Mesothelial cell of epicardium (in vitro differentiated cells): ENCODE data around the gene OSBPL1A. TPM values are rescaled to one million over a fixed set of nuclear protein-coding genes. Genes with fewer than 3 reads are reported as not detected.
A peak's percentile ranks its signal among the peaks of the same experiment; 100 is the strongest.

Source experiments
- DNase-seq, 2 experiments: peaks; one replicate each; pipeline ENCODE4 v3.0.0; 2021; ENCODE audit warnings: low spot score in 2 of 2; ENCODE audit not compliant: unreplicated experiment in 2 of 2
- H3K27ac Mint-ChIP-seq: 2 replicates; pipeline ENCODE4 v1.8.0; 2021; ENCODE audit warnings: mixed read lengths
- H3K27me3 Mint-ChIP-seq: 2 replicates; pipeline ENCODE4 v1.8.0; 2021; ENCODE audit warnings: low read depth, mixed read lengths
- H3K36me3 Mint-ChIP-seq: 2 replicates; pipeline ENCODE4 v1.8.0; 2021; ENCODE audit warnings: mixed read lengths
- H3K4me1 Mint-ChIP-seq: 2 replicates; pipeline ENCODE4 v1.8.0; 2021; ENCODE audit warnings: mixed read lengths
- H3K4me3 Mint-ChIP-seq: 2 replicates; pipeline ENCODE4 v1.8.0; 2021; ENCODE audit warnings: mild to moderate bottlenecking, moderate library complexity, mixed read lengths
- H3K9me3 Mint-ChIP-seq: 2 replicates; pipeline ENCODE4 v1.8.0; 2021; ENCODE audit warnings: mixed read lengths
- total RNA-seq: library from RNA; stranded (reverse); gene quantifications from 3 replicates; pipeline ENCODE4 v1.2.1, GENCODE V29; 2021
- TF ChIP-seq, protein P1 (sequence below): fragments of 200-600 bp; sonication (generic); IDR thresholded peaks from one replicate; pipeline ENCODE4 v1.5.0; 2021; ENCODE audit warnings: antibody characterized with exemption; ENCODE audit not compliant: unreplicated experiment

Gene OSBPL1A
- total RNA-seq, 1 donor from 2014 or later: 36.1 TPM

DNA sequence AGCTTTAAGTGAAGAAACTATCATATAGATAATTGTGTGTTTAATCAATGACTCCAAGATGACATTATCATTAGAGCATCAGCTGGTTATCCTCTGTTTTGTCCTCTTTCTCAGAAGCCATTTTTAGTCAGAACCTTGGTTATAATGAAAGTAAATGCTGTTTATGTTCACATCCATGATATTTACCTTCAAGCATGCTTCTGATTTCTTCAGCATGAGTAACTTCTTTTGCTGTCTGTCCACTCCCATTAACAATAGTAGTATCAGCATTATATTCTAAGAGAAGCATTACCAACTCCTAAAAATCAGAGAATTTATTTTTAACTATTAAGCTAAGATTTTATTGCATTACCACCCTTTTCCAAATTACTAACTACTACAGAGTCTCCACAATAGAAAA lies 56.3 kb downstream of the OSBPL1A start:
- H3K4me1 Mint-ChIP-seq: peaks cover 4% of the 10 kb centered on the region
- peaks cover 9% of the 10 kb centered on the region for H3K36me3 Mint-ChIP-seq
- TF ChIP-seq, protein P1, sequence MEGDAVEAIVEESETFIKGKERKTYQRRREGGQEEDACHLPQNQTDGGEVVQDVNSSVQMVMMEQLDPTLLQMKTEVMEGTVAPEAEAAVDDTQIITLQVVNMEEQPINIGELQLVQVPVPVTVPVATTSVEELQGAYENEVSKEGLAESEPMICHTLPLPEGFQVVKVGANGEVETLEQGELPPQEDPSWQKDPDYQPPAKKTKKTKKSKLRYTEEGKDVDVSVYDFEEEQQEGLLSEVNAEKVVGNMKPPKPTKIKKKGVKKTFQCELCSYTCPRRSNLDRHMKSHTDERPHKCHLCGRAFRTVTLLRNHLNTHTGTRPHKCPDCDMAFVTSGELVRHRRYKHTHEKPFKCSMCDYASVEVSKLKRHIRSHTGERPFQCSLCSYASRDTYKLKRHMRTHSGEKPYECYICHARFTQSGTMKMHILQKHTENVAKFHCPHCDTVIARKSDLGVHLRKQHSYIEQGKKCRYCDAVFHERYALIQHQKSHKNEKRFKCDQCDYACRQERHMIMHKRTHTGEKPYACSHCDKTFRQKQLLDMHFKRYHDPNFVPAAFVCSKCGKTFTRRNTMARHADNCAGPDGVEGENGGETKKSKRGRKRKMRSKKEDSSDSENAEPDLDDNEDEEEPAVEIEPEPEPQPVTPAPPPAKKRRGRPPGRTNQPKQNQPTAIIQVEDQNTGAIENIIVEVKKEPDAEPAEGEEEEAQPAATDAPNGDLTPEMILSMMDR: no peak
- H3K9me3 Mint-ChIP-seq: peaks cover 8% of the 10 kb centered on the region
- no peaks in the 10 kb centered on the region for H3K27me3 Mint-ChIP-seq
- H3K4me3 Mint-ChIP-seq: no peak overlapping the region
- no peak for DNase-seq
- no peak overlapping the region for H3K27ac Mint-ChIP-seq

DNA sequence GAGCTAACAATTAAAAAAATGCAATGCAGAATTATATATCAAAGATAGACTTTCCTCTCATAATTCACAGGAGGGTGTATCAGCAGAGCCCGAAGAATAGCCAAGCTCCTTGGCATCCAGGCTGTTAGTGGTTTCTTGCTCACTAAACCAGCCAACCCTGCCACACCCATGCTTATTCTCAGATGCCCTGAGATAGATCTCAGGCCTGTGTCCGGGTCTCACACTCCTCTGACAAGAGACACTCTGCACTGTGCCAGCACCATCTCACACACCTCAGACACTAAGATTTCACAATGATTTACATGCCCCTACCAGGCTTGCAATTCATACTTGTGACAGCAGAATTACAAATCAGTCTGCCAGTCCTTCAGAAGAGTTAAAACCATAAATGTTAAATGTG lies 64.5 kb downstream of the OSBPL1A start:
- Mint-ChIP-seq H3K27me3 (no peaks in the 10 kb centered on the region), H3K27ac (no peak overlapping the region), H3K9me3 (peaks cover 4% of the 10 kb centered on the region), H3K4me1 (no peaks in the 10 kb centered on the region), H3K36me3 (peaks cover 21% of the 10 kb centered on the region), H3K4me3 (no peak overlapping the region)
- TF ChIP-seq, protein P1: no peak
- DNase-seq: no peak

DNA sequence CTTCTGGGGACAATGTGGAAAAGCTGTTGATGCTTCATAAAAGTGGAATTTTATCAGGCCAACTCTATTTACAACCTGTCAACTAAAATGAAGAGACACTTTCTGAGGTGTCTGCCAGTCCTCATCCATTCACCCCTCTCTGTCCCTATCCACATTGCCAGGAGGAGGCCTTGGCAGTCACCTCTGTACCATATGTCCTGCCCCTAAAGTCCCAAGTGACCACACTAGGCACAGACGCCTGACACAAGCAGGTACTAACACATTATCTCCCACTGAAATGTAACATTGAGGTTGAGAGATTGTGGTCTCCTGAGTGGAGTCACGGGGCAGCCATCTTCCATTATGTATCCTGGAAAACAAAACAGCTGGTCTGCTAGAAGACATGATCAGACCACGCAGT lies 71.4 kb downstream of the OSBPL1A start:
- Mint-ChIP-seq H3K9me3 (no peaks in the 10 kb centered on the region), H3K4me1 (peaks cover 11% of the 10 kb centered on the region), H3K36me3 (peaks cover 12% of the 10 kb centered on the region), H3K4me3 (no peak overlapping the region), H3K27me3 (no peaks in the 10 kb centered on the region), H3K27ac (no peak overlapping the region)
- no peak for DNase-seq
- TF ChIP-seq, protein P1: no peak

DNA sequence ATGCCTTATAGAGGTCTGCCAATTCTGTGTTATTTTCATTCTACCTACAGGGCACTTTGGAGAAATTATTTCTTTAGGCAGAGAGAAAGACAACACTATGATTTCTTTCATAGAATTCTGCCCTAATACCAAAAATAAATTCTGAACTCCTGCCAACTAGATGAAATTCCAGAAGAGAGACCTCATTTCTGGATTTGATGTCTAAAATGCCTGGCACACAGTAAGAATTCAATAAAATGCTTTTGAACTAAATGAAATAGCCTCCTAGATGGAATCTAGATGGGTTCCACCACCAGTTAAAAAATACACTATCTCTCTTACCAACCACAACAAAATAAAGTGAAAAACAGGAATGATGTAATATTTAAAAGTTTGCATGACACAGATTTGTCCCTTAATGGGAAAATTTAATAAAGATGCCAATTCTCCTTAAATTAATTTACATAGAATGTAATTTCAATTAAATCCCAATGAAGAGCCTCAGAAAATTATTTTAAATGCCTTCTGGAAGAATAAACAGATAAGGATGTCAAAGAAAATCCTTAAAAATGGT lies 75.0 kb downstream of the OSBPL1A start:
- H3K27ac Mint-ChIP-seq: peak overlapping the region; percentile 9

DNA sequence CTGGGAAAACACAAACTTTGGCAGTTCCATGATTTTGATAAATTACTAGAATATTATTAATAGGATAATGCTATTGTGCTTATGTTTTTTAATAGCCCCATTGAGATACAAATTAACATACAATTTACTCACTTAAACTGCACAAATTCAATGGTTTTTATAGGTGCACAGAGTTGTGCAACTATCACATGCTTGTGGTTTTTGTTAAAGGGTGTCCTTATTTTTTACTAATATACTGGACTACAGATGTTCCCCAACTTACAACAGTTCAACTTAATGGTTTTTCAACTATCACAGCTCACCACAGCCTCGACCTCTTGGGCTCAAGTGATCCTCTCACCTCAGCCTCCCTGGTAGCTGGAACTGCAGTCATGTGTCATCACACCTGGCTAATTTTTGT lies 76.6 kb downstream of the OSBPL1A start:
- H3K4me1 Mint-ChIP-seq: peaks cover 26% of the 10 kb centered on the region
- H3K9me3 Mint-ChIP-seq: no peaks in the 10 kb centered on the region
- no peak overlapping the region for H3K4me3 Mint-ChIP-seq
- no peak overlapping the region for H3K27ac Mint-ChIP-seq
- peaks cover 14% of the 10 kb centered on the region for H3K36me3 Mint-ChIP-seq
- H3K27me3 Mint-ChIP-seq: no peaks in the 10 kb centered on the region
- TF ChIP-seq, protein P1: no peak
- no peak for DNase-seq

More for the DNA sequence above, 75.0 kb downstream of the OSBPL1A start:
- TF ChIP-seq, protein P1: no peak
- H3K27me3 Mint-ChIP-seq: no peaks in the 10 kb centered on the region
- peaks cover 26% of the 10 kb centered on the region for H3K4me1 Mint-ChIP-seq
- no peak overlapping the region for H3K4me3 Mint-ChIP-seq
- DNase-seq: no peak
- no peaks in the 10 kb centered on the region for H3K9me3 Mint-ChIP-seq
- H3K36me3 Mint-ChIP-seq: peaks cover 10% of the 10 kb centered on the region

DNA sequence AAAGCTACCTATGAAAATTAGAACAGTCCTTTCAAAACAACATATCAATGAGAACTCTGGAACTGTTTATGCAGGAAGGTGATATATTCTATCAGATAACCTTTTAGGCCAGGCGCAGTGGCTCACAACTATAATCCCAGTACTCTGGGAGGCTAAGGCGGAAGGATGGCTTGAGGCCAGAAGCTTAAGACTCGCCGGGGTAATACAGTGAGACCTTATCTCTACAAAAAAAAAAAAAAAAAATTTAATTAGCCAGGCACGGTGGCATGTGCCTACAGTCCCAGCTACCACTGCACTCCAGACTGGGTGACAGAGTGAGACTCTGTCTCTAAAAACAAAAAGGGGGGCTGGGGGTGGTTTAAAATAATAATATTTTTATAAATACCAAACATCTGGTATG lies 77.9 kb downstream of the OSBPL1A start:
- TF ChIP-seq, protein P1: no peak
- H3K4me3 Mint-ChIP-seq: no peak overlapping the region
- H3K27ac Mint-ChIP-seq: no peak overlapping the region
- H3K9me3 Mint-ChIP-seq: no peaks in the 10 kb centered on the region
- H3K4me1 Mint-ChIP-seq: peaks cover 26% of the 10 kb centered on the region
- no peak for DNase-seq
- peaks cover 11% of the 10 kb centered on the region for H3K36me3 Mint-ChIP-seq
- no peaks in the 10 kb centered on the region for H3K27me3 Mint-ChIP-seq
